Frontal cortex (tissue), 4 donors: ENCODE measurements around the gene TRIM24. TPM values are rescaled to one million over a fixed set of nuclear protein-coding genes. Genes with fewer than 3 reads are reported as not detected.

Experiments used
- DNase-seq, 2 donors: peaks; one replicate each; pipeline ENCODE4 v3.0.0; 2012; ENCODE audit warnings: low spot score in 2 of 2
- FAIRE-seq: peaks from 2 replicates; lab custom pipeline; 2012; peaks lifted over from hg19 to GRCh38; lab: Jason Lieb, UNC
- small RNA-seq: library from RNA; depleted of rRNA; stranded (forward); fragments of <200 nt; gene quantifications from one replicate; pipeline ENCODE3, GENCODE V24; 2014
- total RNA-seq: library from RNA; depleted of rRNA; stranded (reverse); fragments of >200 nt; gene quantifications from one replicate; pipeline ENCODE4 v1.2.3, GENCODE V29; 2014
- donor health status: control.
- donor health status: control.
- donor health status: control.

Gene TRIM24
- total RNA-seq, 1 donor from 2014 or later, result 35.9 TPM

- DNase-seq (no peak), FAIRE-seq (no peak)
Observed at GRCh38 chr7:138607216-138608126, 147.4 kb downstream of the TRIM24 start.

GRCh38 chr7:138608275-138608674, 148.2 kb downstream of the TRIM24 start:
- DNase-seq (no peak), FAIRE-seq (no peak)

- DNase-seq (no peak), FAIRE-seq (no peak)
Observed at GRCh38 chr7:138610671-138611170, 150.7 kb downstream of the TRIM24 start.

GRCh38 chr7:138613630-138614029, 153.6 kb downstream of the TRIM24 start:
- FAIRE-seq (no peak), DNase-seq (no peak)

GRCh38 chr7:138616085-138616484, 156.0 kb downstream of the TRIM24 start:
- FAIRE-seq, result no peak
- no peak for DNase-seq

- FAIRE-seq (no peak), DNase-seq (no peak)
Observed at GRCh38 chr7:138618506-138618905, 158.4 kb downstream of the TRIM24 start.

GRCh38 chr7:138618933-138619332, 158.9 kb downstream of the TRIM24 start:
- no peak for FAIRE-seq
- no peak for DNase-seq

- FAIRE-seq (no peak), DNase-seq (no peak)
Observed at GRCh38 chr7:138622841-138623240, 162.8 kb downstream of the TRIM24 start.

GRCh38 chr7:138625084-138625848, 165.2 kb downstream of the TRIM24 start:
- DNase-seq, result no peak

GRCh38 chr7:138625849-138626230, 165.8 kb downstream of the TRIM24 start:
- FAIRE-seq, result no peak
- no peak for DNase-seq

More at GRCh38 chr7:138625084-138625848, 165.2 kb downstream of the TRIM24 start:
- no peak for FAIRE-seq

GRCh38 chr7:138626846-138627245, 166.8 kb downstream of the TRIM24 start:
- no peak for DNase-seq
- no peak for FAIRE-seq

GRCh38 chr7:138627361-138627760, 167.3 kb downstream of the TRIM24 start:
- FAIRE-seq (no peak), DNase-seq (no peak)

GRCh38 chr7:138630059-138630610, 170.1 kb downstream of the TRIM24 start:
- FAIRE-seq (no peak), DNase-seq (no peak)

GRCh38 chr7:138632384-138632783, 172.3 kb downstream of the TRIM24 start:
- DNase-seq, result no peak
- FAIRE-seq, result no peak

- no peak for FAIRE-seq
- no peak for DNase-seq
Observed at GRCh38 chr7:138632826-138633602, 173.0 kb downstream of the TRIM24 start.

Small RNA genes within 50 kb of the gene (small RNA-seq; reads per million reads assigned to genes)
- not detected for gene RF00561

Other genes starting within 250 kb of the TRIM24 start
- gene SVOPL, start 241.1 kb downstream of the TRIM24 start, total RNA-seq, result 0.82 TPM